Prostate gland (tissue), 2 donors: ENCODE results near the gene MANSC1.

ENCODE experiments used
- POLR2AphosphoS5 ChIP-seq: sonication (generic); formaldehyde crosslinking; IDR thresholded peaks from one replicate; pipeline ENCODE4 v1.6.1; 2017; ENCODE audit warnings: antibody characterized with exemption
- TF ChIP-seq, protein P1 (sequence below), 4 experiments: fragments of 200-600 bp in 2 of 4; fragments of 450-650 bp in 2 of 4; sonication (generic) in 2 of 4; IDR thresholded peaks; 1 replicate in 3 of 4; 2 replicates in 1 of 4; pipeline ENCODE4 v1.5.1; 2016 to 2019; ENCODE audit warnings: antibody characterized with exemption in 4 of 4, mild to moderate bottlenecking in 2 of 4, moderate library complexity in 2 of 4

DNA sequence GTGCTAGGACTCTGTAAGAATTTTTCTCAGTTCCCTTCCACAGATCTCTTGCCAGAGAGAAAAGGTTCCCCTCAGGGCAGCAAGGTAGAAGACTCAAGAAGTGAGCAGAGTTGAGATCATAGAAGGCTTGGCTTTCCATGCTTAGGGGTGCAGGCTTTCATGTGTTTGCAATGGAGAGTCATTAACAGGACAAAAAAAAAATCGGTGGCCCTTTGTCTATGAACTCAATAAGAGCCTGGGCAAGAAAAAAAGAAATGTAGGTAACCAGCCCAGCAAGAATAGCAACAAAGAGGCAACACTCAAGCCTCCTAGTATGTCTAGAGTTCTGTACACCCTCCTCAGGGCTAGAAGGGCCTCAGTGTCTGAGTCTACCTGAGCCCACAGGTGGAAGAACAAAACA lies 59.8 kb downstream of the MANSC1 start:
- TF ChIP-seq POLR2AphosphoS5, result no peak
- TF ChIP-seq, protein P1, sequence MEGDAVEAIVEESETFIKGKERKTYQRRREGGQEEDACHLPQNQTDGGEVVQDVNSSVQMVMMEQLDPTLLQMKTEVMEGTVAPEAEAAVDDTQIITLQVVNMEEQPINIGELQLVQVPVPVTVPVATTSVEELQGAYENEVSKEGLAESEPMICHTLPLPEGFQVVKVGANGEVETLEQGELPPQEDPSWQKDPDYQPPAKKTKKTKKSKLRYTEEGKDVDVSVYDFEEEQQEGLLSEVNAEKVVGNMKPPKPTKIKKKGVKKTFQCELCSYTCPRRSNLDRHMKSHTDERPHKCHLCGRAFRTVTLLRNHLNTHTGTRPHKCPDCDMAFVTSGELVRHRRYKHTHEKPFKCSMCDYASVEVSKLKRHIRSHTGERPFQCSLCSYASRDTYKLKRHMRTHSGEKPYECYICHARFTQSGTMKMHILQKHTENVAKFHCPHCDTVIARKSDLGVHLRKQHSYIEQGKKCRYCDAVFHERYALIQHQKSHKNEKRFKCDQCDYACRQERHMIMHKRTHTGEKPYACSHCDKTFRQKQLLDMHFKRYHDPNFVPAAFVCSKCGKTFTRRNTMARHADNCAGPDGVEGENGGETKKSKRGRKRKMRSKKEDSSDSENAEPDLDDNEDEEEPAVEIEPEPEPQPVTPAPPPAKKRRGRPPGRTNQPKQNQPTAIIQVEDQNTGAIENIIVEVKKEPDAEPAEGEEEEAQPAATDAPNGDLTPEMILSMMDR (IDR thresholded peaks at IDR 0.05), result no peak
